ENCODE results near the gene ARHGAP35. TPM values are rescaled to one million over a fixed set of nuclear protein-coding genes. Genes with fewer than 3 reads are reported as not detected.

ARHGAP35 gene
- total and polyA plus RNA-seq, 2 experiments from 2014 or later: 13.6 to 57.7 TPM

- TF ChIP-seq, protein P1, sequence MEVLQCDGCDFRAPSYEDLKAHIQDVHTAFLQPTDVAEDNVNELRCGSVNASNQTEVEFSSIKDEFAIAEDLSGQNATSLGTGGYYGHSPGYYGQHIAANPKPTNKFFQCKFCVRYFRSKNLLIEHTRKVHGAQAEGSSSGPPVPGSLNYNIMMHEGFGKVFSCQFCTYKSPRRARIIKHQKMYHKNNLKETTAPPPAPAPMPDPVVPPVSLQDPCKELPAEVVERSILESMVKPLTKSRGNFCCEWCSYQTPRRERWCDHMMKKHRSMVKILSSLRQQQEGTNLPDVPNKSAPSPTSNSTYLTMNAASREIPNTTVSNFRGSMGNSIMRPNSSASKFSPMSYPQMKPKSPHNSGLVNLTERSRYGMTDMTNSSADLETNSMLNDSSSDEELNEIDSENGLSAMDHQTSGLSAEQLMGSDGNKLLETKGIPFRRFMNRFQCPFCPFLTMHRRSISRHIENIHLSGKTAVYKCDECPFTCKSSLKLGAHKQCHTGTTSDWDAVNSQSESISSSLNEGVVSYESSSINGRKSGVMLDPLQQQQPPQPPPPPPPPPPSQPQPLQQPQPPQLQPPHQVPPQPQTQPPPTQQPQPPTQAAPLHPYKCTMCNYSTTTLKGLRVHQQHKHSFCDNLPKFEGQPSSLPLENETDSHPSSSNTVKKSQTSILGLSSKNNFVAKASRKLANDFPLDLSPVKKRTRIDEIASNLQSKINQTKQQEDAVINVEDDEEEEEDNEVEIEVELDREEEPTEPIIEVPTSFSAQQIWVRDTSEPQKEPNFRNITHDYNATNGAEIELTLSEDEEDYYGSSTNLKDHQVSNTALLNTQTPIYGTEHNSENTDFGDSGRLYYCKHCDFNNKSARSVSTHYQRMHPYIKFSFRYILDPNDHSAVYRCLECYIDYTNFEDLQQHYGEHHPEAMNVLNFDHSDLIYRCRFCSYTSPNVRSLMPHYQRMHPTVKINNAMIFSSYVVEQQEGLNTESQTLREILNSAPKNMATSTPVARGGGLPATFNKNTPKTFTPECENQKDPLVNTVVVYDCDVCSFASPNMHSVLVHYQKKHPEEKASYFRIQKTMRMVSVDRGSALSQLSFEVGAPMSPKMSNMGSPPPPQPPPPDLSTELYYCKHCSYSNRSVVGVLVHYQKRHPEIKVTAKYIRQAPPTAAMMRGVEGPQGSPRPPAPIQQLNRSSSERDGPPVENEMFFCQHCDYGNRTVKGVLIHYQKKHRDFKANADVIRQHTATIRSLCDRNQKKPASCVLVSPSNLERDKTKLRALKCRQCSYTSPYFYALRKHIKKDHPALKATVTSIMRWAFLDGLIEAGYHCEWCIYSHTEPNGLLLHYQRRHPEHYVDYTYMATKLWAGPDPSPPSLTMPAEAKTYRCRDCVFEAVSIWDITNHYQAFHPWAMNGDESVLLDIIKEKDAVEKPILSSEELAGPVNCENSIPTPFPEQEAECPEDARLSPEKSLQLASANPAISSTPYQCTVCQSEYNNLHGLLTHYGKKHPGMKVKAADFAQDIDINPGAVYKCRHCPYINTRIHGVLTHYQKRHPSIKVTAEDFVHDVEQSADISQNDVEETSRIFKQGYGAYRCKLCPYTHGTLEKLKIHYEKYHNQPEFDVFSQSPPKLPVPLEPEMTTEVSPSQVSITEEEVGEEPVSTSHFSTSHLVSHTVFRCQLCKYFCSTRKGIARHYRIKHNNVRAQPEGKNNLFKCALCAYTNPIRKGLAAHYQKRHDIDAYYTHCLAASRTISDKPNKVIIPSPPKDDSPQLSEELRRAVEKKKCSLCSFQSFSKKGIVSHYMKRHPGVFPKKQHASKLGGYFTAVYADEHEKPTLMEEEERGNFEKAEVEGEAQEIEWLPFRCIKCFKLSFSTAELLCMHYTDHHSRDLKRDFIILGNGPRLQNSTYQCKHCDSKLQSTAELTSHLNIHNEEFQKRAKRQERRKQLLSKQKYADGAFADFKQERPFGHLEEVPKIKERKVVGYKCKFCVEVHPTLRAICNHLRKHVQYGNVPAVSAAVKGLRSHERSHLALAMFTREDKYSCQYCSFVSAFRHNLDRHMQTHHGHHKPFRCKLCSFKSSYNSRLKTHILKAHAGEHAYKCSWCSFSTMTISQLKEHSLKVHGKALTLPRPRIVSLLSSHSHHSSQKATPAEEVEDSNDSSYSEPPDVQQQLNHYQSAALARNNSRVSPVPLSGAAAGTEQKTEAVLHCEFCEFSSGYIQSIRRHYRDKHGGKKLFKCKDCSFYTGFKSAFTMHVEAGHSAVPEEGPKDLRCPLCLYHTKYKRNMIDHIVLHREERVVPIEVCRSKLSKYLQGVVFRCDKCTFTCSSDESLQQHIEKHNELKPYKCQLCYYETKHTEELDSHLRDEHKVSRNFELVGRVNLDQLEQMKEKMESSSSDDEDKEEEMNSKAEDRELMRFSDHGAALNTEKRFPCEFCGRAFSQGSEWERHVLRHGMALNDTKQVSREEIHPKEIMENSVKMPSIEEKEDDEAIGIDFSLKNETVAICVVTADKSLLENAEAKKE (CRISPR knock-in tag; IDR thresholded peaks at IDR 0.05): no peak
- TF ChIP-seq EZH2phosphoT487 (IDR thresholded peaks at IDR 0.05; ENCODE audit: unreplicated experiment): no peak
- no peak for TF ChIP-seq CTCF (conservative IDR thresholded peaks at IDR 0.05; ENCODE audit: low read depth in 2 of 2)
- no peak for TF ChIP-seq ZNF114 (CRISPR knock-in tag; IDR thresholded peaks at IDR 0.05)
These were observed 14.4 kb downstream of the ARHGAP35 start (continued) for GRCh38 chr19:46875234-46875633.

- no peak for DNase-seq (ENCODE audit: low spot score)
- Histone ChIP-seq H3K4me3 (no peak overlapping the region), H2AFZ (no peak overlapping the region), H3K4me2 (no peak overlapping the region), H3F3A (replicated peaks; ENCODE audit: low read depth) (no peaks in the 10 kb centered on the region), H4K20me1 (replicated peaks; ENCODE audit: insufficient read depth) (peaks cover 27% of the 10 kb centered on the region; the same call in 1 of the 2 replicates), H3K27me3 (ENCODE audit: insufficient read depth) (no peaks in the 10 kb centered on the region), H3K27ac (ENCODE audit: low read depth) (0 out of 2 replicates have a peak overlapping the region, but pooled peaks have one; percentile 16), H3K36me3 (ENCODE audit: insufficient read depth) (no peaks in the 10 kb centered on the region), H3K9me2 (ENCODE audit: insufficient read depth) (no peaks in the 10 kb centered on the region), H3K79me2 (replicated peaks; ENCODE audit: insufficient read depth) (peaks cover 90% of the 10 kb centered on the region), H3K4me1 (ENCODE audit: insufficient read depth) (no peaks in the 10 kb centered on the region)
- no peak for ATAC-seq
- H3K27ac Mint-ChIP-seq: peak overlapping the region; percentile 80; the same call in 1 of the 2 replicates
- H3K27me3 Mint-ChIP-seq (ENCODE audit: insufficient read depth, low read depth, poor library complexity): peaks cover 13% of the 10 kb centered on the region
- no peaks in the 10 kb centered on the region for H3K9me3 Mint-ChIP-seq
- peaks cover 12% of the 10 kb centered on the region for H3K4me1 Mint-ChIP-seq
- no peak overlapping the region for H3K4me3 Mint-ChIP-seq
- H3K36me3 Mint-ChIP-seq (ENCODE audit: low read depth): peaks cover 7% of the 10 kb centered on the region; the same call in 2 of the 3 replicates
- TF ChIP-seq ZNF331 (CRISPR knock-in tag; IDR thresholded peaks at IDR 0.05; ENCODE audit: low read depth): no peak
- TF ChIP-seq EZH2phosphoT487 (IDR thresholded peaks at IDR 0.05; ENCODE audit: unreplicated experiment): no peak
- TF ChIP-seq, protein P1 (CRISPR knock-in tag; IDR thresholded peaks at IDR 0.05): no peak
- TF ChIP-seq STAT1 (IDR thresholded peaks at IDR 0.05; ENCODE audit: unreplicated experiment): no peak
These were observed 14.9 kb downstream of the ARHGAP35 start for GRCh38 chr19:46875657-46876056.
